Left forelimb (tissue), 1 donor: ENCODE measurements around the gene ORAI2.
"Not testable (repeated sequence)": the region's sequence is repeated elsewhere in the genome, so short reads cannot be mapped to it uniquely, and the experiment has no call there.

Experiments
- DNase-seq: peaks from one replicate; pipeline ENCODE4 v3.0.0-alpha.2; 2018; ENCODE audit warnings: low spot score

ORAI2 gene

GRCh38 chr7:102503141-102503540 is 69.8 kb downstream of the ORAI2 start:
- not testable (repeated sequence) for DNase-seq

DNA sequence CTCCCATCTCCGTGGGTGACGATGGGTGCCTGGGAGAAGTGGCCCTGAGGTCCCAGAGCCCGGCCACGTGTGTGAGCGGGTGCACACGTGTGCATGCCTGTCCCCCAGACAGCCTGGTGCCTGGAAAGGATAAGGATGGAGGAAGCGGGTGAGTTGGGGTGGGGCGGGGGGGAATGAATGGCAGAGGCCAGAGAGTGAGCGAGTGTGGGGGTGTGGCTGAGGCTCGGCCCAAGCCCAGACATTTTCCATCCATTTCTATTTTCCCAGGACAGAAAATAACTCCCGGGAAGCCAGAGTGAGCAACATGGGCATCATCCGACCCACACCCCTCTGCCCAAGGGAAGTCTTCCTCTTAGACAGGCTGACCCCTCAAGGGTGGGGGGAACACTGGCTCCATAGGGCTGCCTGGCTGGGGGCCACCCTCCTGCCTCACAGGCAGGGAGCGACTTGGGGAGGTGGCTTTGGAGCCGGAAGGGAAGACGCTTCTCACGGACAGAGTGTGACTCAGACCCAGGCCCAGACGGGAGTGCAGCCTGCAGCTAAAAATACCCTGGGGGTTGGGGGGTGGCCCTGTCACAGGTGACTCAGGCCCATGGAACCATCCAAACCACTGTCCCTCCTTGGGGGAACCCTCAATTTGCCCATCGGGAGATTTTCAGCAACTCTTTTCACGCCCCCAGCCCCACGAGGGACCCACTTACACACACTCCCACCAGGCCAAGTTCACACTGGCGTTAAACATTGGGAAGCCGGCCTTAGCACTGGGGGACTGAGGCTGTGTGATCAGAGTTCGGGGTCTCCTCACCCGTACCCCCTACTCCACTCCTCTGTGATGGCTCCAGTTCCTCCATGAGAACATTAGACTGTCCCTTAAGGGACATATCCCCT is 72.2 kb downstream of the ORAI2 start:
- not testable (repeated sequence) for DNase-seq
